Activated CD4-positive, alpha-beta memory T cell treated with anti-CD3 and anti-CD28 coated beads, Interleukin-2, amount 10 ng/mL, durations not matched to agents 7 days and 5 days (primary cell): ENCODE measurements around the gene ZMYND11. TPM values are rescaled to one million over a fixed set of nuclear protein-coding genes. Genes with fewer than 3 reads are reported as not detected.
"Not testable (repeated sequence)": the region's sequence is repeated elsewhere in the genome, so short reads cannot be mapped to it uniquely, and the experiment has no call there.

Source experiments
- CTCF ChIA-PET: fragments of 350-600 bp; sonication (Branson Sonifier 250); formaldehyde crosslinking; loops from one replicate; lab custom pipeline; 2021; ENCODE audit warnings: antibody characterized with exemption, inconsistent platforms; lab: Charles Lee
- POLR2A ChIA-PET: fragments of 350-600 bp; sonication (Branson Sonifier 250); formaldehyde crosslinking; loops from one replicate; lab custom pipeline; 2021; ENCODE audit warnings: antibody characterized with exemption; lab: Charles Lee
- DNase-seq: peaks from one replicate; pipeline ENCODE4 v3.0.0-alpha.2; 2020
- H3K27ac Mint-ChIP-seq: one replicate; pipeline ENCODE4 v1.8.0; 2021; ENCODE audit warnings: mild to moderate bottlenecking, mixed read lengths
- H3K27me3 Mint-ChIP-seq: one replicate; pipeline ENCODE4 v1.8.0; 2021; ENCODE audit warnings: mixed read lengths
- H3K36me3 Mint-ChIP-seq: one replicate; pipeline ENCODE4 v1.8.0; 2021; ENCODE audit warnings: low read depth, mixed read lengths
- H3K4me1 Mint-ChIP-seq: one replicate; pipeline ENCODE4 v1.8.0; 2021; ENCODE audit warnings: mixed read lengths
- H3K4me3 Mint-ChIP-seq: one replicate; pipeline ENCODE4 v1.8.0; 2021; ENCODE audit warnings: mild to moderate bottlenecking, mixed read lengths
- H3K9me3 Mint-ChIP-seq: one replicate; pipeline ENCODE4 v1.8.0; 2021; ENCODE audit warnings: mixed read lengths
- total RNA-seq, 2 experiments: library from RNA; stranded (reverse); gene quantifications; one replicate each; pipeline ENCODE4 v1.2.3, GENCODE V29; 2021

The ZMYND11 gene
- total RNA-seq, 2 experiments from 2014 or later = 30.9 to 36.9 TPM

DNA sequence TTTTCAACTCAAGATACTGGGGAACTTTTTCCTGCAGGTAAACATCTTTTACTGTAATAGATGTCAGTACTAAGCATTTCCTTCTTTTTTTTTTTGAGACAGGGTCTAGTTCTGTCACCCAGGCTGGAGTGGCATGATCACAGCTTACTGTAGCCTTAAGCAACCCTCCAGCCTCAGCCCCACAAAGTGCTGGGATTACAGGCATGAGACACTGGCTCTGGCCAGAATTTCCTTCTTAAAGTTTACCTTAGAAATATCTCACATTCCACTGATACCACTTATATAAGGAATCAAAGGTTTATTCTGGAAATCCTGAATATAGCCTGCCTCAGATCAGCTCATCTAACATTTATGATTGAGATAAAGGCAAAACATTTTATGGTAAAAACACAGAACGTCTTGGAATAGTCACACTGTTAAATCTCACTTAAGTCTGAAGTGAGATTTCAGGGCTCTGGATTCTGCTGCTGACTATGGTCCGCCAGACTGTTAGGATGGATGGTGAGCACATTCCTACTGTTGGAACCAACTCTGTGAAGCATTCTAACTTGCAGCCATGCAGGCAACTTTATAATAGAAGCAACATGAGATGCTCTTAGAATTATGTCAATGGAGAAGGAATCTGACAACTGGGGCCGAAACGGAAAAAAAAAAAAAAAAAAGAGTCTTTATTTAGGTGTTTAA is 151.9 kb downstream of the ZMYND11 start:
- H3K9me3 Mint-ChIP-seq = no peaks in the 10 kb centered on the region
- peaks cover 32% of the 10 kb centered on the region for H3K4me1 Mint-ChIP-seq
- POLR2A ChIA-PET = interaction anchor here (1.4 kb wide), 1 partner anchor 28 kb away, joined by 3 read pairs; no protein-coding TSS in a partner anchor
- no peak for DNase-seq
- no peaks in the 10 kb centered on the region for H3K27me3 Mint-ChIP-seq
- H3K27ac Mint-ChIP-seq = no peak overlapping the region
- H3K36me3 Mint-ChIP-seq = peaks cover 3% of the 10 kb centered on the region
- no peak overlapping the region for H3K4me3 Mint-ChIP-seq
- CTCF ChIA-PET = no interaction called here

DNA sequence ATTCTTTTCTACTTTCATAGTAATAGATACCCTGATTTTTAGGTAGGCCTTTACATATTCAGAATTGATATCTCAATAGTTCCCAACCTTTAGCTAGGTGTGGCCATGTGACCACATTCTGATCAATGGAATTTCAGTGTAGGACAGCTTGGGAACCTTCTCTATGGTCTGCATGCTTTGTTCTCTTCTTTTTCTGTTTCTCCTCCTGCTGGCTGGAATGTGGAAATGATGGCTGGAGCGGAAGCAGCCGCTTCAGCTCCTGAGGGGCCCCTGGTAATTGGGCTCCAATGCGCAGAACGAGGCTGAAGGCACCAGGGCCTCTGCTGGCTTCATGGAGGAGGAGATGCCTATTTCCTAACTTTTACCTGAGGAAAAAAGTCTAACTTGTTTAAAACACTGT is 152.6 kb downstream of the ZMYND11 start:
- ChIA-PET CTCF (no interaction called here), POLR2A (interaction anchor here (1.4 kb wide), 1 partner anchor 27 kb away, joined by 3 read pairs; no protein-coding TSS in a partner anchor)
- Mint-ChIP-seq H3K9me3 (no peaks in the 10 kb centered on the region), H3K27me3 (peaks cover 2% of the 10 kb centered on the region), H3K4me1 (peaks cover 25% of the 10 kb centered on the region), H3K4me3 (no peak overlapping the region), H3K36me3 (peaks cover 3% of the 10 kb centered on the region), H3K27ac (no peak overlapping the region)
- no peak for DNase-seq

DNA sequence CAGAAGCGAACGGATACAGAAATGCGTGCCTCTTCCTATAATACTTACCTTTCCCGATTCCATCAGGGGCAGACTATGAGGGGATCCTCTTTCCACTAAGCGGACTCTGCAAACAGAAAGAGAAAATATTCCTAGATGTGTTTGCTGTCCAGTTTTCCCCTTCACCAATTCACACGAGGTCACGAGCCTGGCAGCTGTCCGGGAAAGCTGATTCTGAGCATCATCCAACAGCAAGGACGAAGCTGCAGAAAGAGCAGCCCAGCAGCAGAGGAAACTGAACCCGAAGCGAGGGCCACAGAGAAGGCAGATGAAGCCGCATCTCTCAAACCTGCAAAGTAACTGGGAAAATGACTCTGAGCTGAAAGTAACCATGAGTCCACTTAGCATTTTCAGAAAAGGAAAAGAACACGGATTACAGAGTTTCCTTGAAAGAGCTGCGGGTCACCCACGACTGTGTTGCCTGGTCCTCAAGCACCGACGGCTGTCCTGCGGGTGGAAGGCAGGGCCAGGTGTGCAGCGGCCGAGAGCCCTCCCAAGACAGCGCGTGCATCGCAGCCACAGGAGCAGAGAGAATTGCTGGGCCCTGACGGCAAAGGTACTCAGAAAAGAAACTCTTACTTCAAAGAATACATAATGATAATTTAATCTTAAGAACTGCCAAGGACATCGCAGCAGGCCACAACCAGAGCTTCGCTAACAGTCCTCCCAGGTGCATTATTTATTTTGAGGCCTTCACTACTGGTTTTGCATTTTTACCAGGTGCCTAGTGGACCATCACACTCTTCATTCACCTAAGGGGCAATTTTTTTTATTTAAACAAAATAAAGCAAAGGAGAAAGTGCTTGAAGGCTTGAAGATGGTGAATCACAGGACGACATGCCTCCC is 153.3 kb downstream of the ZMYND11 start:
- Mint-ChIP-seq H3K36me3 (peaks cover 3% of the 10 kb centered on the region), H3K4me3 (no peak overlapping the region), H3K27me3 (peaks cover 2% of the 10 kb centered on the region), H3K27ac (no peak overlapping the region), H3K9me3 (no peaks in the 10 kb centered on the region), H3K4me1 (peaks cover 18% of the 10 kb centered on the region)
- CTCF ChIA-PET = no interaction called here
- no peak for DNase-seq
- POLR2A ChIA-PET = no interaction called here

DNA sequence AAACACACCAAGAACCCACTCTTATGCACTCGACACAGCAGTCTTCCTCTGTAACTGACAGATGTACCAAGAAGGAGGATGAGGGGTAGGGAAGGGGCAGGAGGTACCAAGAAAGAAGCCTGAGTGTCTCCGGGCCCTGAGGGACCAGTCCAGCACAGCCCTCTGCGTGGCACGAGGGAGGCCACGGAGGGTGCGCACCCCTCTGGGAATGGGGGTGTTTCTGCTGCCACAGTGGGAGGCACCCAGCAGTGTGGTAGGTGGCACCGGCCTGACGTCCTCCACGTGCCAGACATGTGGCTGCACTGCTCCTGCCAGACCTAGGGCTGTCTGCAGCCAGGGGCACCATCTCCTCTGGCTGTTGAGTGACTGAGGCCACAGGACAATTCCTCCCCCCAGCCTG is 154.3 kb downstream of the ZMYND11 start:
- no peak overlapping the region for H3K4me3 Mint-ChIP-seq
- no peaks in the 10 kb centered on the region for H3K36me3 Mint-ChIP-seq
- no peaks in the 10 kb centered on the region for H3K9me3 Mint-ChIP-seq
- H3K27ac Mint-ChIP-seq = no peak overlapping the region
- no peak for DNase-seq
- H3K27me3 Mint-ChIP-seq = peaks cover 2% of the 10 kb centered on the region
- peaks cover 8% of the 10 kb centered on the region for H3K4me1 Mint-ChIP-seq
- CTCF ChIA-PET = no interaction called here
- POLR2A ChIA-PET = no interaction called here

DNA sequence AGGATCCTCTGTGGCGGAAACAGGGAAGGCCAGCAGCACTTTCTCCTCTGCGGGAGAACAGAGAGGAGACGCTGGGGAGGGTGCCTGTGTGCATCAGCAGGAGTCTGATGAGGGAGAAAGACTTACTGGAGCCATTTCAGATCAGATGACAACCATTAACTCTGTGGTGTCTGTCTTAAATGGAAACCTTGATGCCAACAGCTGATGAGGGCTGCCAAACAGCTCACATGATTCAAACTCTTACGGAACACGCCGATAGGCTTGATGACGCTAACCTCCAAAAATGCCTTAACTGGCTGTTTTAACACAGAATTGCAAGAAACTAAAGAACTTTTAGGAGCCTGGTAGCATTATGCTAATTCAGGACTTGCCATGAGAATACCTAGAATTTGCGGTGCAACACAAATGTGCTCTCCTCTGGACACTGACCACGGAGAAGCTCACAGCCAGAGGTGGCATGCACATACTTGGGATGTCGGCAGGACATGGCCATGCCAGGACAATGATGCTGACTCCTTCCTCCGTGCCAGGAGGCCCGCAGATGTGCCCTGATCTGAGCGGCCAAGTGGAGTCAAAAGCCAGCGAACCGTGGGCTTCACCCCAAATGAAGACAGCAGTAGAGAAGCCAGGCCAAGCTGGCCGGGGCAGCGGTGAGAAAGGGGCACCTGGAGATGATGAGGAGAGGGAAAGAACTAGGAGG is 154.9 kb downstream of the ZMYND11 start:
- Mint-ChIP-seq H3K9me3 (no peaks in the 10 kb centered on the region), H3K27me3 (peaks cover 2% of the 10 kb centered on the region), H3K36me3 (no peaks in the 10 kb centered on the region), H3K4me1 (peaks cover 2% of the 10 kb centered on the region), H3K4me3 (no peak overlapping the region), H3K27ac (no peak overlapping the region)
- ChIA-PET CTCF (no interaction called here), POLR2A (no interaction called here)
- no peak for DNase-seq

DNA sequence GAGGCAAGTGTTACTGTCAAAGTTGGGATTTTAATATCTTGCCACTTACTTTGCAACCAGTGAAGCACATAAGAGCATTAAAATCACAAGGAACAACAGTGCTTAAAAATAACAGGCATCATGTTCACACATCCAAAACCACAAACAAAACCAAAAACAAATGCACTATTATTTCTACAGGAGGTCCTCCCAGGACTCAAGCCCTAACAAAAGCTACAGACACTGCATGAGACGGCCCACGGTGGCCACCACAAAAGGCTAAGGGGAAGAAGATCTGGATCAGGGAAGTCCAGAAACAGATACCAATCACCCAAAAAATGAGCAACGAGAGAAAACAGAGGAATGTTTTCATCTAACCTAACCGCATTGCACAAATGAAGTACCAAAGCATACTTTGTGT is 158.4 kb downstream of the ZMYND11 start:
- no peak for DNase-seq
- Mint-ChIP-seq H3K4me3 (no peak overlapping the region), H3K4me1 (no peaks in the 10 kb centered on the region), H3K36me3 (no peaks in the 10 kb centered on the region), H3K27me3 (peaks cover 2% of the 10 kb centered on the region), H3K9me3 (no peaks in the 10 kb centered on the region), H3K27ac (no peak overlapping the region)
- ChIA-PET POLR2A (interaction anchor here (1.0 kb wide), 1 partner anchor 10 kb away, joined by 3 read pairs; no protein-coding TSS in a partner anchor), CTCF (no interaction called here)

DNA sequence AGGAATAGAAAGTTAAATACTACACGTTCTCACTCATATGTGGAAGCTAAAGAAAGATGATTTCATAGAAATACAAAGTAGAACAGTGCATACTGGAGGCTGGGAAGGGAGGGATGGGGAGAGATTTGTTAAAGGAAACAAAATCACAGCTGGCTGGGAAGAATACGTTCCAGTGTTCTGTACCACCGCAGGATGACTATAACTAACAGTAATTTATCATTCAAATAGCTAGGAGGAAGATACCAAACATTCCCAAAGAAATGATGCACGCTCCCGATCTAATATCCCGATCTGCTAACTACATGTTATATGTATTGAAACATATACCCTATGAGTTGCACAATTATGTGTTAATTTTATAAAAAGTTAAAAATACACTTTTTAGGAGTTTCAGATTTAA is 162.3 kb downstream of the ZMYND11 start:
- DNase-seq = no peak
- Mint-ChIP-seq H3K4me3 (no peak overlapping the region), H3K27me3 (peaks cover 2% of the 10 kb centered on the region), H3K36me3 (no peaks in the 10 kb centered on the region), H3K9me3 (no peaks in the 10 kb centered on the region), H3K4me1 (no peaks in the 10 kb centered on the region), H3K27ac (no peak overlapping the region)
- ChIA-PET CTCF (no interaction called here), POLR2A (no interaction called here)

DNA sequence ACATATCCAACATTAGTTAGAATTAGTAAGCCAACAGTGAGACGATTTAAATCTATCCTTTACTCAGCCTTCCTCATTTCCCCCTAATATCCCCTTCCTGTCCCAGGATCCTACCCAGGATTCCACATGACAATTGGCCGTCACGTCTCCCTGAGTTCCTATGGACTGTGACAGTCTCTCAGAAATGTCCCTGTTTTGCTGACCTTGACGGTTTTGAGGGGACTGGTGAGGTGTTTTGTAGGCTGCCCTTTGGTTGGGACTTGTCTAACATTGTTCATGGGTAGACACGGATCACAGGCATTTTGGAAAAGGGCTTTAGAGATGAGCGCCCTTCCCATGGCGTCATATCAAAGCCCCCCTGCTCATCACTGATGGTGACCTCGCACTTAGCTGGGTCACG is 162.8 kb downstream of the ZMYND11 start:
- ChIA-PET CTCF (no interaction called here), POLR2A (no interaction called here)
- Mint-ChIP-seq H3K27ac (no peak overlapping the region), H3K36me3 (no peaks in the 10 kb centered on the region), H3K4me1 (no peaks in the 10 kb centered on the region), H3K9me3 (no peaks in the 10 kb centered on the region), H3K4me3 (no peak overlapping the region), H3K27me3 (no peaks in the 10 kb centered on the region)
- DNase-seq = no peak

DNA sequence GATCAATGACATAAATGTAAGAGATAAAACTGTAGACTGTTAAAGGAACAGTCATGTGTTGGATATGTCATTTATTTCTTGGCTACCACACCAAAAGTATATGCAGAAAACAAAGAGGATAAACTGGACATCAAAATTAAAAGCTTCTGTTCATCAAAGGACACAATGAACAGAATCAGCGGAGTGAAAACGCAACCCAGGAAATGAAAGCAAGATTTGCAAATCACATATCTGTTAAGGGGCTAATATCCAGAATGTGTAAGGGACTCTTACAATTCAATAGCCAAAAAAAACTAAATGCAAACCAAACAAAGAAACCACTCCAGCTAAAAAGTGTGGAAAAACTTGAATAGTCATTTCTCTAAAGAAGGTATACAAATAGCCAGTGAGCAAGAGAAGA is 164.3 kb downstream of the ZMYND11 start:
- H3K9me3 Mint-ChIP-seq = no peaks in the 10 kb centered on the region
- ChIA-PET POLR2A (no interaction called here), CTCF (no interaction called here)
- no peak overlapping the region for H3K27ac Mint-ChIP-seq
- no peak overlapping the region for H3K4me3 Mint-ChIP-seq
- no peaks in the 10 kb centered on the region for H3K4me1 Mint-ChIP-seq
- H3K27me3 Mint-ChIP-seq = no peaks in the 10 kb centered on the region
- no peaks in the 10 kb centered on the region for H3K36me3 Mint-ChIP-seq
- no peak for DNase-seq

DNA sequence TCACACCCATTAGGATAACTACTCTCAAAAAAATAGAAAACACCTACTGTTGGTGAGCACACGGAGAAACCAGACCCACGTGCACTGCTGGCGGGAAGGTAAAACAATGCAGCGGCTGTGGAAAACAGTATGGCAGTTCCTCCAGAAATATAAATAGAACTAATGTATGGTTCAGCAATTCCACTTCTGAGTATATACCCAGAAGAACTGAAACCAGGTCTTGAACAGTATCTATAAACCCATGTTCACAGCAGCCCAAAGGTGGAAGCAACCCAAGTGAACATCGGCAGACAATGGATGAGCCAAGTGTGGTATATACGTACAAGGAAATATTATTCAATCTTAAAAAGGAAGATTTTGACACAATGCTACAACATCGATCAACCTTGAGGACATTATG is 164.7 kb downstream of the ZMYND11 start:
- Mint-ChIP-seq H3K9me3 (no peaks in the 10 kb centered on the region), H3K4me1 (no peaks in the 10 kb centered on the region), H3K27ac (no peak overlapping the region), H3K36me3 (no peaks in the 10 kb centered on the region), H3K4me3 (no peak overlapping the region), H3K27me3 (no peaks in the 10 kb centered on the region)
- no peak for DNase-seq
- ChIA-PET CTCF (no interaction called here), POLR2A (no interaction called here)

DNA sequence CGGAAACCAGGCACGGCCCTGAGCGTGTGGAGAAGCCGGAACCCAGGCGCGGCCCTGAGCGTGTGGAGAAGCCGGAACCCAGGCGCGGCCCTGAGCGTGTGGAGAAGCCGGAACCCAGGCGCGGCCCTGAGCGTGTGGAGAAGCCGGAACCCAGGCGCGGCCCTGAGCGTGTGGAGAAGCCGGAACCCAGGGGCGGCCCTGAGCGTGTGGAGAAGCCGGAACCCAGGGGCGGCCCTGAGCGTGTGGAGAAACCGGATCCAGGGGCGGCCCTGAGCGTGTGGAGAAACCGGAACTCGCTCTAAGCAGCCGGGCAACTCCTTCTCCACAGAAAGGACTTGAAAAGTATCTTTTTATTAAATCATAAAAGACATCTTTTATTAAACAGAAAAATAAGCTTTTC is 165.3 kb downstream of the ZMYND11 start:
- H3K4me1 Mint-ChIP-seq, H3K36me3 Mint-ChIP-seq, H3K9me3 Mint-ChIP-seq, H3K4me3 Mint-ChIP-seq, H3K27ac Mint-ChIP-seq, CTCF ChIA-PET, POLR2A ChIA-PET, DNase-seq, H3K27me3 Mint-ChIP-seq: not testable (repeated sequence)

DNA sequence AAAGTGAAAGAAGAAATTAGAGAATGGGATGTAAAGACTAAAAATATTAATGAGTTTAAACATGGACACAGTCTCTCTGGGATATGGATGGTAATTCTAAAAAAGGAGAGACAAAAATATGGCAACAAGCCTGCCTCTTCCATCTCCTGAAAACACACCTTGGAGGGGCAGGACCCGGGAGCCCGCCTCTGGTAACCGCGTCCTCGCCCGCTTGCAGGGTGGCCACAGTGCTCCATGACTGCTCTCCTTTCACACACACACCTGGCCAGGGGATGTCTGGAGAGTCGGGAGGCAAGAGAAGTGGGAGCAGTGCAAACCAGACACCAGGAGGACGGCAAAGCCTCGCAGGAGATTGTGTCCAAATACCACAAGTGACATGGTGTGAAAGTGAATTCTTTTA is 166.3 kb downstream of the ZMYND11 start:
- Mint-ChIP-seq H3K27me3 (no peaks in the 10 kb centered on the region), H3K4me1 (peaks cover 1% of the 10 kb centered on the region), H3K27ac (no peak overlapping the region), H3K9me3 (no peaks in the 10 kb centered on the region), H3K4me3 (no peak overlapping the region), H3K36me3 (no peaks in the 10 kb centered on the region)
- CTCF ChIA-PET = no interaction called here
- DNase-seq = no peak
- POLR2A ChIA-PET = no interaction called here
